ENCODE data around the gene TUBA1C.

GRCh38 chr12:49272790-49273725 lies 8.2 kb downstream of the TUBA1C start:
- TF ChIP-seq POLR2AphosphoS5 (IDR thresholded peaks at IDR 0.05; ENCODE audit: low read depth, low read length) (no peak), POLR2A (IDR thresholded peaks at IDR 0.05; ENCODE audit: low read depth, low read length) (no peak)

All from GM12891 (cell line).